Measurements from ENCODE around the gene PIEZO2.

DNA sequence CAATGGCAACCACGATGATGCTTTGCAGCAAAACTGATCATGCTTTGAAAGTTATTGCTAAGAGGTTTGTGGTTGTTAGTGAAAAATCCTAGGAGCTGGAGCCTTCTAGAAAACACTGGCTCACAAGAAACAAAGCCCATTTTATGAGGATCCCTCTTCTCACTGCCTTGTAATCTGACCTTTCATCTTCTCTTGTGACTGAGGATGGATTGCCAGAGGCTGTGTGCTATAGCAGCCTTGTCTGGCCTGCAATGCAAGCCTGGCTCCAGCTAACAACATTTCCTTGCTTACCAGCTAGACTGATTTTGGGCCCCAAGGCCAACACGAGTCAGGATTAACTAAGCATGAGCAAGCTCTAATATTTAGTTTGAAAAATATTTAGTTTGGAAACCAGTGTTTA is 13.1 kb downstream of the PIEZO2 start:
- TF ChIP-seq CTCF (IDR thresholded peaks at IDR 0.05 in 4 of 5, conservative IDR thresholded peaks at IDR 0.05 in 1 of 5): no peak
- no peak for TF ChIP-seq POLR2A (IDR thresholded peaks at IDR 0.05)
